ENCODE data around the gene METTL21C.

Gene METTL21C

DNA sequence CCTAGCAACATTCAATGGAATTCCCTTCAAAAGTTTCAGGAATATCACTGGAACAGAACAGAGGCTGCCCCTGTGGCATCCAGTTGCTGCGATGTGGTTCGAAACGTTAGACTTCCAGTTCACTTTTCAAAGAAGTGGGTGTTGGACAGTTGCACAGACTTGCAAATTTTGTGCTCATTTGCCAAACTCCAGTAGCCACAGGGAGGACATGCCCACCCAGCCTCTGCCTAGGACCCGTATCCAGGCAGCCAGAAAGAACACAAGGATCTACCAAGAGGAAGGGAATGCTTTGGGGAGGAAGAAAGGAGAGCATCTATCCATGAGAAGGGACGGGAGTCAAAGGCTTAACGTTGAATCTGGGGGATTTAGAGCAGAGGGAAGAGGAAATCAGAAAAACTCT is at the start of gene METTL21C:
Gene METTL21C (minus strand): TSS at position 108 of the 400 bp plus-strand sequence. CDS start 546 bp downstream, outside the sequence.
- H3K27me3 ChIP-seq (ENCODE audit: insufficient read depth, low read depth, severe bottlenecking), result no peaks in the 10 kb centered on the region
- no peaks in the 10 kb centered on the region for H3K36me3 ChIP-seq
- TF ChIP-seq CTCF (IDR thresholded peaks at IDR 0.05; ENCODE audit: low read depth, low read length), result no peak
- no peak within 1 kb of the TSS for H3K27ac ChIP-seq
- DNase-seq, result no peak
- peaks cover 7% of the 10 kb centered on the region for H3K9me3 ChIP-seq (ENCODE audit: severe bottlenecking)
- no peak within 1 kb of the TSS for H3K4me3 ChIP-seq (ENCODE audit: low read depth, low read length)

DNA sequence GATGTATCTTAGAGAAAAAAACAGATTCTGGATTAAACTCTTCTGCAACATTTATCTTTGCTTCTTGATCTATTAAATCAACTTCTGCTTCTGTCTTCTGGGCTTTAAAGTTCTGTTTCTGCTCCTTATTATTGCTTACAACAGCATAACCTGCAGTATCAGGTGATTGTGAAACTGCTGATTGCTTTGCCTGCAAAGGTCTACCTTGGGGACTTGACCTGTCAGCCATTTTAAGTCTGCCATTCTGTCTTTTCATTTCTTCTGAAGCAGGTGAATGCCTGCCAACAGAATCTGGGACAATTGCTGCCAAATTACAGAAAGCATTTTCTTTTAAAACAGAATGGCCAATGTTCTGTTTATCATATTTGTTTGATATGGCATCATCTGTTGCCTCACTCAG is 47.7 kb upstream of the METTL21C start:
- Histone ChIP-seq H3K27ac (no peak overlapping the region), H3K4me3 (ENCODE audit: low read depth, low read length) (no peak overlapping the region), H3K27me3 (ENCODE audit: insufficient read depth, low read depth, severe bottlenecking) (no peaks in the 10 kb centered on the region), H3K36me3 (no peaks in the 10 kb centered on the region), H3K9me3 (ENCODE audit: severe bottlenecking) (peaks cover 6% of the 10 kb centered on the region)
- no peak for DNase-seq
- TF ChIP-seq CTCF (IDR thresholded peaks at IDR 0.05; ENCODE audit: low read depth, low read length), result no peak

DNA sequence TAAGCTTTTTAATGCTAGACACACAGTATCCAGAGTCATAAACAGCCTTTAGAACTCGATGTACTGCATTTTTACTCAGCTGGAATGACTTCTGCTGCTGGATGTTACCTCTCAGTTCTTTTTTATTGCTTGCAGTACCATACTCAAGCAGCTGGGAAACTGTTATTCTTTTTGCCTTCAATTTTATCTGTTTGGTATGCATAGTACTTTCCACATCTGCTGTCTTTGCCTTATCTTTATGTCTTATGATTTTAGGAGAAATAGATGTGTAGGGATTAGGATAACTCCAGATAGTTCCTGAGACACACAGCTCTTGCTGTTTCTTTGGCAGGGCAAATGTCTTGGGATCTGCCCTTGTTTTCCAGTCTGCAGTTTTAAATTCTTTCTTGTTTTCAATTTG is 47.3 kb upstream of the METTL21C start:
- H3K27me3 ChIP-seq (ENCODE audit: insufficient read depth, low read depth, severe bottlenecking), result no peaks in the 10 kb centered on the region
- no peak for DNase-seq

GRCh38 chr13:102729560-102730270 is 34.9 kb upstream of the METTL21C start:
- no peak for DNase-seq
- no peak for TF ChIP-seq CTCF (IDR thresholded peaks at IDR 0.05; ENCODE audit: low read depth, low read length)

More for the DNA sequence above, 47.3 kb upstream of the METTL21C start:
- no peak for TF ChIP-seq CTCF (IDR thresholded peaks at IDR 0.05; ENCODE audit: low read depth, low read length)
- Histone ChIP-seq H3K36me3 (no peaks in the 10 kb centered on the region), H3K9me3 (ENCODE audit: severe bottlenecking) (peaks cover 6% of the 10 kb centered on the region), H3K27ac (no peak overlapping the region), H3K4me3 (ENCODE audit: low read depth, low read length) (no peak overlapping the region)

DNA sequence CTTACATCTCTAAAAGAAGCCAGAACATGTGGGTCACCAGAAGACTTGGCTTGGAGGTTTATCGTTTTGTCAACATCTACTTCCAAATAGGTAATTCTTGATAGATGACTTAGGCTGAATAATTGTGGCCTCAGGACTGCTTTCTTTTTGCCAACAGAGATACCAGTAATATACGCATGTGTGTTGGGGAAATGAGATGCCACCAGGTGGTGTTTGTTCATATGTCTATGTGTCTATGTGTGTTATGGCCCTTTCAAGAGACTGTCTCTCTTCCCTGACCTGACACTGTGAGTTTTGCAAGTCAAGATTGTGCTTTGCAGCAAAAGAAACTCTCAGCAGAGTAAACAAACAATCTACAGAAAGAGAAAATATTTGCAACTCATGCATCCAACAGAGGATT is 31.6 kb upstream of the METTL21C start:
- peak; percentile 67 for DNase-seq
- no peak overlapping the region; the same call in 1 of the 2 replicates for H3K27ac ChIP-seq
- no peaks in the 10 kb centered on the region for H3K27me3 ChIP-seq (ENCODE audit: insufficient read depth, low read depth, severe bottlenecking)
- no peak overlapping the region for H3K4me3 ChIP-seq (ENCODE audit: low read depth, low read length)
- H3K36me3 ChIP-seq, result no peaks in the 10 kb centered on the region
- TF ChIP-seq CTCF (IDR thresholded peaks at IDR 0.05; ENCODE audit: low read depth, low read length), result peak; percentile 59
- H3K9me3 ChIP-seq (ENCODE audit: severe bottlenecking), result peaks cover 2% of the 10 kb centered on the region

More at GRCh38 chr13:102729560-102730270, 34.9 kb upstream of the METTL21C start:
- H3K36me3 ChIP-seq, result no peaks in the 10 kb centered on the region
- no peaks in the 10 kb centered on the region for H3K27me3 ChIP-seq (ENCODE audit: insufficient read depth, low read depth, severe bottlenecking)
- no peak overlapping the region for H3K4me3 ChIP-seq (ENCODE audit: low read depth, low read length)
- no peak overlapping the region for H3K27ac ChIP-seq
- H3K9me3 ChIP-seq (ENCODE audit: severe bottlenecking), result peaks cover 2% of the 10 kb centered on the region

DNA sequence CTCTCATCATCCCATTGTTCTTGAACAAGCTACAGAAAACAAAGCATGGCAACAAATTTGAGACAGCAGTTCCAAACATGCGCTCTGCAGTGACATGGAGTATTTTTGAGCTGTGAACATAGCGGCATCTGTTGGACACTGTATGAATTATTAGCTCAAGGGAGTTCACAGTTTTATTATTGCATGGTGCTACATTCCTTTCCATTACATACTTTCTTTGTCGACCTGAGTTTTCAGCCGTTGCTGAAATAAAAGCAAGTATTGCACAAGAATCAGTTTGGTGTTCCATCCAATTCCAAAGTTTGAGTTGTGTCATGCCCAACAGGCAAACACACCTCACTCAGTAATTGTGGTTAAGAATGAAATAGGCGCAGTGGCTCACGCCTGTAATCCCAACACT is 30.1 kb upstream of the METTL21C start:
- peak; percentile 59 for DNase-seq
- Histone ChIP-seq H3K4me3 (ENCODE audit: low read depth, low read length) (no peak overlapping the region), H3K27me3 (ENCODE audit: insufficient read depth, low read depth, severe bottlenecking) (no peaks in the 10 kb centered on the region), H3K9me3 (ENCODE audit: severe bottlenecking) (peaks cover 2% of the 10 kb centered on the region), H3K27ac (no peak overlapping the region), H3K36me3 (no peaks in the 10 kb centered on the region)
- peak; percentile 80 for TF ChIP-seq CTCF (IDR thresholded peaks at IDR 0.05; ENCODE audit: low read depth, low read length)
